DND-41 (cell line): ENCODE data around the gene SCN5A.
A peak's percentile ranks its signal among the peaks of the same experiment; 100 is the strongest.

ENCODE experiments used
- ATAC-seq: fragments of 200-7000 bp; cut with Tn5 transposase; 3 replicates; pipeline ENCODE4 v1.9.1; 2021; ENCODE audit warnings: low read depth; ENCODE audit not compliant: insufficient read depth
- DNase-seq: peaks from one replicate; pipeline ENCODE4 v3.0.0-alpha.2; 2020
- H2AFZ ChIP-seq: 2 replicates; pipeline ENCODE4 v1.6.0; 2012; ENCODE audit warnings: low read depth, low read length
- H3K27ac ChIP-seq: 2 replicates; pipeline ENCODE4 v1.5.1; 2012; ENCODE audit warnings: low read length, inconsistent platforms
- H3K27me3 ChIP-seq: fragments of 200-600 bp; sonication (generic); 2 replicates; pipeline ENCODE4 v1.6.0; 2012; ENCODE audit warnings: low read length, mild to moderate bottlenecking, inconsistent platforms; ENCODE audit not compliant: insufficient read depth, poor library complexity
- H3K36me3 ChIP-seq: 2 replicates; pipeline ENCODE4 v1.5.1; 2012; ENCODE audit warnings: low read length, inconsistent platforms; ENCODE audit not compliant: insufficient read depth
- H3K4me1 ChIP-seq: 2 replicates; pipeline ENCODE4 v1.5.1; 2012; ENCODE audit warnings: mild to moderate bottlenecking, low read length; ENCODE audit not compliant: insufficient read depth
- H3K4me2 ChIP-seq: 2 replicates; pipeline ENCODE4 v1.6.0; 2012; ENCODE audit warnings: mild to moderate bottlenecking, moderate library complexity, low read length, inconsistent platforms; ENCODE audit not compliant: insufficient read depth
- H3K4me3 ChIP-seq, 2 experiments: fragments of 200-600 bp in 1 of 2; shearing (Covaris generic) in 1 of 2; 2 replicates each; pipeline ENCODE4 v1.5.1; 2012 to 2016; ENCODE audit warnings: inconsistent platforms in 2 of 2, low read length in 2 of 2, mild to moderate bottlenecking in 2 of 2, low read depth in 1 of 2, moderate library complexity in 1 of 2
- H3K79me2 ChIP-seq: 2 replicates; pipeline ENCODE4 v1.6.0; 2012; ENCODE audit warnings: low read length, inconsistent platforms; ENCODE audit not compliant: insufficient read depth
- H3K9ac ChIP-seq: 2 replicates; pipeline ENCODE4 v1.6.0; 2012; ENCODE audit warnings: low read depth, mild to moderate bottlenecking, inconsistent platforms, low read length, moderate library complexity
- H3K9me3 ChIP-seq: 2 replicates; pipeline ENCODE4 v1.5.1; 2012; ENCODE audit warnings: low read length, moderate library complexity, mild to moderate bottlenecking, inconsistent platforms; ENCODE audit not compliant: insufficient read depth, severe bottlenecking
- H4K20me1 ChIP-seq: 2 replicates; pipeline ENCODE4 v1.6.0; 2012; ENCODE audit warnings: low read length; ENCODE audit not compliant: insufficient read depth
- CTCF ChIP-seq: IDR thresholded peaks from 2 replicates; pipeline ENCODE4 v1.5.1; 2012; ENCODE audit warnings: borderline replicate concordance, low read length, moderate library complexity, mild to moderate bottlenecking; ENCODE audit not compliant: poor library complexity, severe bottlenecking; ENCODE audit errors: extremely low read depth
- EZH2 ChIP-seq: IDR thresholded peaks from 3 replicates; pipeline ENCODE4 v1.6.1; 2012; ENCODE audit warnings: borderline replicate concordance, low read depth, mild to moderate bottlenecking, moderate library complexity, low read length, inconsistent platforms; ENCODE audit not compliant: severe bottlenecking

Gene SCN5A

GRCh38 chr3:38687321-38687720 lies 37.8 kb upstream of the SCN5A start:
- Histone ChIP-seq H3K4me1 (no peaks in the 10 kb centered on the region), H3K9me3 (no peaks in the 10 kb centered on the region), H3K27me3 (peaks cover 6% of the 10 kb centered on the region), H3K36me3 (no peaks in the 10 kb centered on the region), H3K4me2 (no peak overlapping the region), H3K27ac (no peak overlapping the region), H4K20me1 (no peaks in the 10 kb centered on the region), H3K79me2 (no peaks in the 10 kb centered on the region), H2AFZ (no peak overlapping the region), H3K4me3 (no peak overlapping the region), H3K9ac (no peak overlapping the region)
- ATAC-seq (no peak), DNase-seq (no peak)
- TF ChIP-seq CTCF (no peak), EZH2 (no peak)

GRCh38 chr3:38684546-38684945 lies 35.1 kb upstream of the SCN5A start:
- Histone ChIP-seq H3K9me3 (no peaks in the 10 kb centered on the region), H4K20me1 (no peaks in the 10 kb centered on the region), H3K4me3 (no peak overlapping the region), H3K9ac (no peak overlapping the region), H3K27me3 (peaks cover 6% of the 10 kb centered on the region), H3K36me3 (no peaks in the 10 kb centered on the region), H3K79me2 (no peaks in the 10 kb centered on the region), H3K4me1 (no peaks in the 10 kb centered on the region), H3K27ac (no peak overlapping the region), H2AFZ (no peak overlapping the region), H3K4me2 (no peak overlapping the region)
- ATAC-seq (no peak), DNase-seq (no peak)
- TF ChIP-seq EZH2 (no peak), CTCF (no peak)

- Histone ChIP-seq H3K36me3 (no peaks in the 10 kb centered on the region), H3K4me3 (no peak overlapping the region), H4K20me1 (no peaks in the 10 kb centered on the region), H3K27ac (no peak overlapping the region), H3K27me3 (peaks cover 9% of the 10 kb centered on the region), H3K4me2 (no peak overlapping the region), H3K9ac (no peak overlapping the region), H3K4me1 (no peaks in the 10 kb centered on the region), H2AFZ (no peak overlapping the region), H3K79me2 (no peaks in the 10 kb centered on the region), H3K9me3 (no peaks in the 10 kb centered on the region)
- DNase-seq (no peak), ATAC-seq (no peak)
- no peak for TF ChIP-seq CTCF
- TF ChIP-seq EZH2: no peak
Measured at GRCh38 chr3:38669668-38670067, 20.2 kb upstream of the SCN5A start.

DNA sequence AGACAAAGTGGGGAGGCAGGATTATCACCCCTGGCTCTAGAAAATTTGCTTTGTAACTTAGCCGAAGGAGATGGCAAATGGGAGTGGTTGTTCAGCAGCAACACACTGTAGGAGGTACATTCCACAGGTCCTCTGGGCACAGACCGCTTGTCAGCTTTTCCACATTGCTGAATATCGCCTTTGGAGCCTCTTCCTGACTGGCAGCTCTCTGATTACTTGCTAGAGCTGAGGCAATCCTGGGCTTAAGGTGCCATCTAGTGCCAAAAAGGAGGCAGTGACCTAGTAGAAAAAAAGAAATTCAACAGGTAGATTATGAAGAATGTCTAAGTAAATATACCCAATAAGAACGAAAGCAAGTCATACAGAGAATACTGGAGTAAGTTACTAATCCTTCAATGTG lies 13.1 kb upstream of the SCN5A start:
- peaks cover 11% of the 10 kb centered on the region for H3K27me3 ChIP-seq
- no peak overlapping the region for H3K27ac ChIP-seq
- ATAC-seq: peak; percentile 33; the same call in 1 of the 3 replicates
- TF ChIP-seq EZH2 (no peak), CTCF (peak; percentile 52)
- DNase-seq: no peak
- no peaks in the 10 kb centered on the region for H3K79me2 ChIP-seq
- no peaks in the 10 kb centered on the region for H3K36me3 ChIP-seq
- H3K4me3 ChIP-seq: no peak overlapping the region
- H3K4me2 ChIP-seq: no peak overlapping the region
- no peaks in the 10 kb centered on the region for H3K4me1 ChIP-seq
- peaks cover 3% of the 10 kb centered on the region for H3K9me3 ChIP-seq
- H3K9ac ChIP-seq: no peak overlapping the region
- no peaks in the 10 kb centered on the region for H4K20me1 ChIP-seq
- H2AFZ ChIP-seq: no peak overlapping the region
